Kidney glomerular epithelial cell (primary cell): ENCODE measurements around the gene CEPT1.
"Not testable (repeated sequence)": the region's sequence is repeated elsewhere in the genome, so short reads cannot be mapped to it uniquely, and the experiment has no call there.

Experiments
- DNase-seq: peaks from one replicate; lab custom pipeline; 2025; lab: John Stamatoyannopoulos, UW

The CEPT1 gene

GRCh38 chr1:111139956-111140679 lies at the start of gene CEPT1, which contains the start of gene DRAM2:
TSS of gene CEPT1 (plus strand) at chr1:111140223. CDS start at chr1:111147715, 7,492 bp downstream.
TSS of gene DRAM2 (minus strand) at chr1:111140093. CDS start at chr1:111131554, 8,539 bp downstream.
- peak; percentile 89 for DNase-seq

GRCh38 chr1:111095421-111095820 lies 44.6 kb upstream of the CEPT1 start:
- DNase-seq: not testable (repeated sequence)

GRCh38 chr1:111097356-111098099 lies 42.5 kb upstream of the CEPT1 start:
- no peak for DNase-seq

- no peak for DNase-seq
These were observed 40.7 kb upstream of the CEPT1 start for GRCh38 chr1:111099289-111099688.

GRCh38 chr1:111101854-111102642 lies 38.0 kb upstream of the CEPT1 start:
- DNase-seq: no peak

GRCh38 chr1:111104981-111105380 lies 35.0 kb upstream of the CEPT1 start:
- DNase-seq: no peak

GRCh38 chr1:111110197-111110899 lies 29.7 kb upstream of the CEPT1 start:
- DNase-seq: no peak

- no peak for DNase-seq
These were observed 23.5 kb upstream of the CEPT1 start for GRCh38 chr1:111116496-111116895.

- DNase-seq: no peak
These were observed 13.7 kb upstream of the CEPT1 start for GRCh38 chr1:111126354-111126753.

- DNase-seq: no peak
These were observed 11.9 kb upstream of the CEPT1 start for GRCh38 chr1:111127923-111128643.

GRCh38 chr1:111129376-111129775 lies 10.6 kb upstream of the CEPT1 start:
- DNase-seq: no peak

GRCh38 chr1:111131693-111132092 lies 8.3 kb upstream of the CEPT1 start:
- no peak for DNase-seq

GRCh38 chr1:111133866-111134265 lies 6.2 kb upstream of the CEPT1 start:
- DNase-seq: no peak

GRCh38 chr1:111139324-111139955 lies 583 bp upstream of the CEPT1 start:
- DNase-seq: peak; percentile 64

- DNase-seq: peak; percentile 17
These were observed 601 bp downstream of the CEPT1 start for GRCh38 chr1:111140680-111140967.

- DNase-seq: no peak
These were observed 1.5 kb downstream of the CEPT1 start for GRCh38 chr1:111141245-111142220.

GRCh38 chr1:111142356-111142975 lies 2.4 kb downstream of the CEPT1 start:
- DNase-seq: no peak

- no peak for DNase-seq
These were observed 5.5 kb downstream of the CEPT1 start for GRCh38 chr1:111145542-111145941.
